Testis (tissue), 2 donors: ENCODE data around the gene JUP.

Experiments used
- CTCF ChIP-seq, 3 experiments: fragments of 450-650 bp in 2 of 3; fragments of 200-600 bp in 1 of 3; sonication (generic) in 1 of 3; IDR thresholded peaks; one replicate each; pipeline ENCODE4 v1.5.1; 2016 to 2019; ENCODE audit warnings: antibody characterized with exemption in 3 of 3, mild to moderate bottlenecking in 2 of 3, moderate library complexity in 1 of 3
- POLR2A ChIP-seq: fragments of 450-650 bp; IDR thresholded peaks from one replicate; pipeline ENCODE4 v1.6.1; 2017; ENCODE audit warnings: antibody characterized with exemption, mild to moderate bottlenecking, moderate library complexity

DNA sequence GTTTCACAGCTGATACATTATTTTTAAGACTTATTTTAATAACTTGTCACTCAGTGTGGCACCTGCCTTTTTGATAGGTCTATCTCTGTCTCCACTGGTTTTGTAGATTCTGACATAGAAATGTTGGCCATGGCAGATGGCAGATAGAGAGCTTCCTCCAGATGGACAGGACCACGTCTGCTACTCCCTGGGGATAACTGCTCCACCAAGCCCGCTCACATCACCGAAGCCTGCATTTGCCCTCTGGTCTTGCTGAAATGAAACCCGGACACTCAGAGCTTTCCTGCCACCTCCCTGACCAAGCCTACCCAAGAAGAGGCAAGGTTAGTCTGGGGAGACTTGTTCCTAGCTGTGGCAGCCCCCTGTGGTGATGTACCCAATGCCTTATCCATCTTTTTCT lies 35.6 kb downstream of the JUP start:
- TF ChIP-seq POLR2A (no peak), CTCF (IDR thresholded peaks at IDR 0.05) (no peak)
